Measurements from ENCODE around the gene ERAP2.

The ERAP2 gene

DNA sequence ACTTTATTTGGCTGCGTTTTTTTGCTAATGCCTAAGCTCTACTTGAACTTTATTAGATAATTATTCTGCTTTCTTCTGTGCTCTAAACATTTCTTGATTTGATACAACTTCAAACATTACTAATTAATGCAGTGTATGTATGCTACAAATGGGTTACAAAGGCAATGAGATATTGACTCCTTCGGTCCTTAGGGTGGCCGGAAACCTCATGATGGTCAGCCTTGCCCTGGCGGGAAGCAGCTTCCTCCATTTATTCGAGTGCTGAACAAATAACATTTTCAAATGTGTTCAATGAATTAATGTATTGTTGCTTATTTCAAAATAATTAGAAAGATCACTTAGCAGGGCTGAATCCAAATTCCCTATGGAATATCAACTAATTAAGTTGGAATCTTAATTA is 55.7 kb downstream of the ERAP2 start:
- TF ChIP-seq, protein P1, sequence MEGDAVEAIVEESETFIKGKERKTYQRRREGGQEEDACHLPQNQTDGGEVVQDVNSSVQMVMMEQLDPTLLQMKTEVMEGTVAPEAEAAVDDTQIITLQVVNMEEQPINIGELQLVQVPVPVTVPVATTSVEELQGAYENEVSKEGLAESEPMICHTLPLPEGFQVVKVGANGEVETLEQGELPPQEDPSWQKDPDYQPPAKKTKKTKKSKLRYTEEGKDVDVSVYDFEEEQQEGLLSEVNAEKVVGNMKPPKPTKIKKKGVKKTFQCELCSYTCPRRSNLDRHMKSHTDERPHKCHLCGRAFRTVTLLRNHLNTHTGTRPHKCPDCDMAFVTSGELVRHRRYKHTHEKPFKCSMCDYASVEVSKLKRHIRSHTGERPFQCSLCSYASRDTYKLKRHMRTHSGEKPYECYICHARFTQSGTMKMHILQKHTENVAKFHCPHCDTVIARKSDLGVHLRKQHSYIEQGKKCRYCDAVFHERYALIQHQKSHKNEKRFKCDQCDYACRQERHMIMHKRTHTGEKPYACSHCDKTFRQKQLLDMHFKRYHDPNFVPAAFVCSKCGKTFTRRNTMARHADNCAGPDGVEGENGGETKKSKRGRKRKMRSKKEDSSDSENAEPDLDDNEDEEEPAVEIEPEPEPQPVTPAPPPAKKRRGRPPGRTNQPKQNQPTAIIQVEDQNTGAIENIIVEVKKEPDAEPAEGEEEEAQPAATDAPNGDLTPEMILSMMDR (IDR thresholded peaks at IDR 0.05; ENCODE audit: low read depth, low read length), result no peak
- H3K4me3 ChIP-seq (ENCODE audit: low read depth, low read length), result no peak overlapping the region

DNA sequence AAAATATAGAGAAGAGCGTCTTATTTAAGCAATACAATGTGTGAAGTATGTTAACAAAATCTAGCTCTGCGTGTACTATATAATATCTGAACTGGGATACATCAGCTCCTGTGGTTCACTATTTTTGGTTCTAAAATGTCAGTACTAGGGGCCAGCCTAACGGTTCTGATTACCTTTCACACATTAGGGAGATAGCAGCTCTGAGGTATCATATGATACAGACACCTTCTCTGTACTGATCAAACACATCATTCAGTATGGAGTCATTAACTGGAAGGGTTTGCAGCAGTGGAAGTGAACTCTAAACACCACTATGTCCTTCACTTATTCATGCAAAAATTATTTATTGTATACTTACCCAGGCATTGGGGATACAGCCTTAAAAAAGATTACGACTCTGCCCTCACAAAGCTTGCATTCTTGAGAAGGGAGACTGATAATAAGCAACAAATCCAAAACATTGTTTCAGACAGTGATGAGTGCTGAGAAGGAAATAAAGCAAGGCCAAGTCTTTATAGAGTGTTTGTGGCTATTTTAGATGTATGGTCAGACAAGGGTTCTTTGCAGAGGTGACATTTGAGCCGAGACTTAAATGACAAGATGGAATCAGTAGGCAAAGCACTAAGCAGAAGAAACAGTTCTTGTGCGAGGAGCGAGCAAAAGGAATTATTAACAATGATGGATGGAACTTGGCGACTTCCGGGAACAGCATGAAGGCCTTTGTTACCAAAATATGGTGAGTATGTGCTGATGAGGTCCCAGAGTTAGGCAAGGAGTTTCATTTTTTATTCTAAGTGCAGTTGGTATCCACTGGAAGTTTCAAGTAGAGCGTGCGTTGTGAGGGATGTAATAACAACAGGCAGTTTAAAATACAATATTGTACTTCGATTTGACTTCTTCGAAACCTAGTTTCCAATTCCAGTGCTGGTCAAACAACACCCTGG is 57.7 kb downstream of the ERAP2 start:
- TF ChIP-seq, protein P1 (IDR thresholded peaks at IDR 0.05; ENCODE audit: low read depth, low read length), result no peak

DNA sequence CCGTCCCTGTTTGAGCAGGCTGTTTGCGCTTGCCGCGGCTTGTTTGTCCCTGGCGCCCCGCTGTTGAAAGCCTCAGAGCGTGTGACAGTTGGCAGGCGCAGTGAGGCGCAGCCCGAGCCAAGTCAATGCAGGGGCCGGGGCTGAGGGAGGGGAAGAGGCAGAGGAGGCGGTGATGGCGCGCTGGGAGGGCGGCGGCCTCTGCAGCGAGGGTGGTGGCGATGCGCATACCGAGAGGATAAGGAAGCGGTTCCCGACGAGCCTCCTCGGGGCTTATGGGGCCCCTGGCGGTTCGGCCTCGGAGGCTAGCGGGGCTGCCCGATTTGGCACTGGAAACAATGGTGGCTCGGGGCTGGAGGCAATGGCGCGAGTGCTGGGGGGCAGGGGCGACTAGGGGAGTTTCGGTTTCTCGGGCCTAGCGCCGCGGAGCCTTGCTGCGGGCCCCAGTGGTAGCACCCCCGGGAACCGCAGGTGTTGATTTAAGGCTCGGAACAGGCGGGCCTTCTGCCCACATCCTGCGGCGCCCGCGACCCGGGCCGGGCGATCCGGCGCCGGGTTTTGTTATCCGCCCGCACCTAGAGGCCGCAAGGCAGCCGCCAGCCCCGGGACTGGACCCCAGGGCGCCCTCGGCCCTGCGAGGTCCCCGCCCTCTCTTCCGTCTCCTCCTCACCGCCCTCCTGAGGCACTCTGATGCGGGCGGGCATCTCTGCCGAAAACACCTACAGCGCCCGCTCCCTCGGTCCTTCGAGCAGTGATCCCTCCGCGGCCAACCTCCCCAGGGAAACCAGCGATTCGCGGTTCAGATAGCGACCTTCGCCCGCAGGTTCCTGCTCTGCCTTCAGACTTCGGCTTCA is 58.6 kb downstream of the ERAP2 start:
- H3K4me3 ChIP-seq (ENCODE audit: low read depth, low read length), result peak overlapping the region; percentile 88
- TF ChIP-seq, protein P1 (IDR thresholded peaks at IDR 0.05; ENCODE audit: low read depth, low read length), result no peak

More for the DNA sequence above, 57.7 kb downstream of the ERAP2 start:
- H3K4me3 ChIP-seq (ENCODE audit: low read depth, low read length), result peak overlapping the region; percentile 88

DNA sequence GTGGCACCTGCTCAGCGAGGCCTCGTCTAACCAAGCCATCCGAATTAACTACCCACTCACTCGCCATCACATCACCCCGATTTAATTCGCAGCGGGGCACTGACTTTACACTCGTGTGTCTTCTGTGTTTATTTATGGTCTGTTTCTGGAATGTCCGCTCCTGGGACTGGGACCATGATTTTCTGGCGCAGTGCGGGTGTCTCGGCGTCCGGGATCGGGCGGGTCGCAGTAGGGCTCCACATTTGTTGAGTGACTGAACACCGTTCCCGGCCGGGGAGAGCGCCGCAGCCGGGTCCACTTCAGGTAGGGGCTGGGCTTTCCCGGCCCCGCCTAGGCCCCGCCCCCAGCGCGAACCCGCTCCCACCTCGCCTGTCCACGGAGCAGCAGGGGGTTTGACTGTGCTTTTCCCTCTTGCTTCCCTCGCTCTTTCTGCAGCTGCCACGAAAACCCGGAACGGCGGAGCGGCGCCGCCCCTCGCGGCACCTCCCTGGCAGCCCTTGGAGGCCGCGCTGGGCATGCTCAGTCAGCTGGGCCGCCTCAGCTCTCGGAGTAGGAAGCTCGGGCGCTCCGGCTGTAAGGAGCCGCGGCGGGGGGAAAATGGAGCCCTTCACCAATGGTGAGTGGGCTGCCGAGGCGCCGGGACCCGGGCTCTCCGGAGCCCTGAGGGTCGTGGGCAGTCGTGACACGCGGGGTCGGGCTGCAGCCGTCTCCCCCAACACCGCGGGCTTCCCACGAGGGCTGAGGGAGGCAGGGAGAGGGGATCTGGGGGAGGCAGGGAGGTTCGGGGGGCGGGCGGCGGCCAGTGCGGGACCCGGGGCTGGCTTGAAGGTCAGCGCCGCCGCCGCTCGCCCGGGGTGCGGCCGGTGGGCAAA is 59.5 kb downstream of the ERAP2 start, which contains the start of gene LNPEP:
Gene LNPEP (plus strand): TSS at position 522 of the 872 bp plus-strand sequence. CDS start 76 bp downstream, at position 598.
- TF ChIP-seq, protein P1 (IDR thresholded peaks at IDR 0.05; ENCODE audit: low read depth, low read length), result no peak
- peak within 1 kb of the TSS; percentile 88 for H3K4me3 ChIP-seq (ENCODE audit: low read depth, low read length)

DNA sequence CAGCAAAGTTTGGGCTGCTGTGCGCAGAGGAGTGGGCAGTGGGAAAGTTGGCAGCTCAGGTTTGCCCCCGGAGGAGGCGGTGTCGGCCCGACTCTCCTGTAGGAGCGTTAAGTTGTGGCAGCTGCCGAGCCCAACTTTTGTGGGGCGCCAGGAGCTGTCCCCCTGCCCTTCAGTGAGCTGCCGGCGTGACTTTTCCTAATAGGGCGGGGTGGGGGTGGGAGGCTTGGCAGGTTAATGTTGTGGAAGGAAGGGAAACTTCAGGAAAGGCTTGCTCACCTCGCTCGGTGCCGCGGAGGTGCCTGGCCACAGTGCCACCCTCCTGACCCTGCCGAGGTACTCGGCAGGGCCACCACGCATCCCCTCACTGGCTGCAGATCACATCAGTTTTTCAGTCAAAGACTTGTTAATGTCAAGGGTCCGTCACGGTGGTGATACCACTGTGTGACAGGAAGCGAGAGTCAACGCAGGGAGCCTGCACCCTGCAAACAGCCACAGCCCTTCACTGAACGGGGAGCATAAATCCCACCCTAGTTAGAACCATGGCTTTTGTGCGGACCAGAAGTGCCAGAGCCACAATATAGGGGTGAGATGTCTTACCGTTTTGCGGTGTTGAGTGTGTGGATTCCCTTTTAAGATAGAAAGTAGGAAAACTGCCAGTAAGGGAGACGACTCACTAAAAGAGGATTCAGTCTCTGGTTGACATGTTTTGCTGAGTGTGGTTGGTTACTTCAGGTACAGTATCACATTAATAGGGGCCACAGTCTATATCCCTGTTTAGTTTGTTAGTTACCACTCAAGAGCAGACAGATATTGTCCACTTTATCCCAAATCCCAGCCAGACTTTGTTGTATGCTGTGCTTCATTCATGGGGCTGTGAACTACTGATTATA is 60.4 kb downstream of the ERAP2 start:
- TF ChIP-seq, protein P1 (IDR thresholded peaks at IDR 0.05; ENCODE audit: low read depth, low read length), result no peak
- peak overlapping the region; percentile 88 for H3K4me3 ChIP-seq (ENCODE audit: low read depth, low read length)

DNA sequence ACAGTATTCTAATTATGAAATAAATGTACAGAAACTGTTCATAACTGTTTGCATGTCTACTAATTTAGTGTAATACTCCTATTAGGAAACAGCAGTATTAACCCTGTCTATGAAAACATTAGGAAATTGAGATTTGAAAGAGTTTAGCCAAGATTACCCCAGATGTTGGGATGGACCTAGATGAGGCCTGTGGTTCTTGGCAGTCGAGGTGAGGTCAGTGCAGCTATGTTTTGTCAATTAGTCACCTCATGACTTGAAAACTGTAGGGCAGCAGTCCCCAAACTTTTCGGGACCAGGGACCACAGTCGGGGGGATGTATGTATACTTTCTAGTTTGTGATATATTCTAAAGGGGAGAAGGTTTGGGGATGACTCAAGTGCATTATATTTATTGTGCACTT is 64.3 kb downstream of the ERAP2 start:
- TF ChIP-seq, protein P1 (IDR thresholded peaks at IDR 0.05; ENCODE audit: low read depth, low read length), result no peak
- no peak overlapping the region for H3K4me3 ChIP-seq (ENCODE audit: low read depth, low read length)

All from WI38 (cell line).